HG03439 (cell line): ENCODE results near the gene DEDD2.

Experiments used
- ATAC-seq: cut with Tn5 transposase; IDR thresholded peaks from one replicate; pipeline ENCODE4 v1.9.1; 2021; ENCODE audit warnings: mild to moderate bottlenecking, moderate library complexity; ENCODE audit not compliant: unreplicated experiment

DEDD2 gene

GRCh38 chr19:42249149-42249750, 31.8 kb upstream of the DEDD2 start:
- ATAC-seq = no peak

GRCh38 chr19:42248270-42249148, 31.0 kb upstream of the DEDD2 start:
- no peak for ATAC-seq

GRCh38 chr19:42247640-42248199, 30.2 kb upstream of the DEDD2 start:
- no peak for ATAC-seq

GRCh38 chr19:42246922-42247639, 29.6 kb upstream of the DEDD2 start:
- no peak for ATAC-seq

- no peak for ATAC-seq
These were observed 28.9 kb upstream of the DEDD2 start for GRCh38 chr19:42246143-42246921.

GRCh38 chr19:42245231-42245630, 27.8 kb upstream of the DEDD2 start:
- ATAC-seq = no peak

- ATAC-seq = peak; percentile 32
These were observed 27.1 kb upstream of the DEDD2 start for GRCh38 chr19:42244347-42245220.

GRCh38 chr19:42242512-42243409, 25.3 kb upstream of the DEDD2 start, which contains the start of gene GSK3A:
Gene GSK3A (minus strand): TSS chr19:42242602. CDS start chr19:42242465, 137 bp downstream.
- peak; percentile 63 for ATAC-seq

- peak; percentile 4 for ATAC-seq
These were observed 24.6 kb upstream of the DEDD2 start for GRCh38 chr19:42242069-42242511.

- no peak for ATAC-seq
These were observed 23.8 kb upstream of the DEDD2 start for GRCh38 chr19:42241279-42241678.

- ATAC-seq = no peak
These were observed 22.2 kb upstream of the DEDD2 start for GRCh38 chr19:42239544-42240220.

- ATAC-seq = no peak
These were observed 17.7 kb upstream of the DEDD2 start for GRCh38 chr19:42235181-42235580.

- ATAC-seq = no peak
These were observed 16.9 kb upstream of the DEDD2 start for GRCh38 chr19:42234364-42234763.

- ATAC-seq = no peak
These were observed 16.3 kb upstream of the DEDD2 start for GRCh38 chr19:42233678-42234292.

GRCh38 chr19:42233106-42233505, 15.6 kb upstream of the DEDD2 start:
- no peak for ATAC-seq

GRCh38 chr19:42232435-42232834, 15.0 kb upstream of the DEDD2 start:
- no peak for ATAC-seq

- ATAC-seq = no peak
These were observed 13.1 kb upstream of the DEDD2 start for GRCh38 chr19:42230571-42230970.
